Measurements from ENCODE around the gene USH1C. TPM values are rescaled to one million over a fixed set of nuclear protein-coding genes. Genes with fewer than 3 reads are reported as not detected.

Gene USH1C
- total RNA-seq, 2 donors from 2014 or later, result 12.7 to 20.8 TPM

GRCh38 chr11:17494019-17494418 lies 50.2 kb downstream of the USH1C start:
- Histone ChIP-seq H3K4me1 (no peaks in the 10 kb centered on the region), H3K4me3 (no peak overlapping the region), H3K36me3 (replicated peaks in 1 of 2; ENCODE audit: insufficient read depth in 1 of 2, low read depth in 2 of 2) (no peaks in the 10 kb centered on the region), H3K9me3 (no peaks in the 10 kb centered on the region), H3K27ac (no peak overlapping the region), H3K27me3 (no peaks in the 10 kb centered on the region)
- TF ChIP-seq POLR2A (IDR thresholded peaks at IDR 0.05) (no peak), CTCF (IDR thresholded peaks at IDR 0.05) (no peak)
- intact Hi-C loops (cut with DNase I), result no loop called here
- WGBS, 2 donors, result 43 to 50% methylated on average over 6 of the region's 6 CpGs
- DNase-seq (no peak), ATAC-seq (no peak)

GRCh38 chr11:17490938-17491337 lies 53.3 kb downstream of the USH1C start:
- intact Hi-C loops (cut with DNase I), result no loop called here
- H3K27me3 ChIP-seq, result no peaks in the 10 kb centered on the region
- no peak for DNase-seq
- no peaks in the 10 kb centered on the region for H3K4me1 ChIP-seq
- H3K9me3 ChIP-seq, result no peaks in the 10 kb centered on the region
- TF ChIP-seq POLR2A (IDR thresholded peaks at IDR 0.05) (no peak), CTCF (IDR thresholded peaks at IDR 0.05) (no peak)
- no peak overlapping the region for H3K4me3 ChIP-seq
- no peak for ATAC-seq
- H3K36me3 ChIP-seq (replicated peaks in 1 of 2; ENCODE audit: insufficient read depth in 1 of 2, low read depth in 2 of 2), result no peaks in the 10 kb centered on the region
- no peak overlapping the region for H3K27ac ChIP-seq
- WGBS, 2 donors, result 78 to 82% methylated on average over 4 of the region's 4 CpGs

- Histone ChIP-seq H3K36me3 (replicated peaks in 1 of 2; ENCODE audit: insufficient read depth in 1 of 2, low read depth in 2 of 2) (no peaks in the 10 kb centered on the region), H3K27ac (no peak overlapping the region), H3K4me3 (no peak overlapping the region), H3K4me1 (no peaks in the 10 kb centered on the region), H3K9me3 (no peaks in the 10 kb centered on the region), H3K27me3 (no peaks in the 10 kb centered on the region)
- intact Hi-C loops (cut with DNase I), result no loop called here
- TF ChIP-seq POLR2A (IDR thresholded peaks at IDR 0.05), result no peak
- TF ChIP-seq CTCF (IDR thresholded peaks at IDR 0.05), result no peak
- WGBS, 2 donors, result 86 to 89% methylated on average over 6 of the region's 6 CpGs
- no peak for ATAC-seq
- DNase-seq, result no peak
These were observed 54.0 kb downstream of the USH1C start for GRCh38 chr11:17490232-17490631.

GRCh38 chr11:17489751-17490150 lies 54.5 kb downstream of the USH1C start:
- Histone ChIP-seq H3K4me1 (no peaks in the 10 kb centered on the region), H3K27ac (no peak overlapping the region), H3K9me3 (no peaks in the 10 kb centered on the region), H3K27me3 (no peaks in the 10 kb centered on the region), H3K4me3 (no peak overlapping the region), H3K36me3 (replicated peaks in 1 of 2; ENCODE audit: insufficient read depth in 1 of 2, low read depth in 2 of 2) (no peaks in the 10 kb centered on the region)
- no peak for TF ChIP-seq POLR2A (IDR thresholded peaks at IDR 0.05)
- TF ChIP-seq CTCF (IDR thresholded peaks at IDR 0.05), result no peak
- WGBS, 2 donors, result 56 to 76% methylated on average over 4 to 5 of the region's 5 CpGs
- ATAC-seq (no peak), DNase-seq (no peak)
- intact Hi-C loops (cut with DNase I), result no loop called here

GRCh38 chr11:17488563-17488962 lies 55.7 kb downstream of the USH1C start:
- ATAC-seq (no peak), DNase-seq (no peak)
- intact Hi-C loops (cut with DNase I), result no loop called here
- Histone ChIP-seq H3K4me1 (no peaks in the 10 kb centered on the region), H3K27ac (no peak overlapping the region), H3K4me3 (no peak overlapping the region), H3K27me3 (no peaks in the 10 kb centered on the region), H3K36me3 (replicated peaks in 1 of 2; ENCODE audit: insufficient read depth in 1 of 2, low read depth in 2 of 2) (no peaks in the 10 kb centered on the region), H3K9me3 (no peaks in the 10 kb centered on the region)
- 84 to 90% methylated on average over 1 of the region's 1 CpG for WGBS, 2 donors
- TF ChIP-seq POLR2A (IDR thresholded peaks at IDR 0.05) (no peak), CTCF (IDR thresholded peaks at IDR 0.05) (no peak)

Measured in body of pancreas (tissue), 4 donors.